Tibial nerve (tissue), 4 donors: ENCODE results near the gene TRPM8. TPM values are rescaled to one million over a fixed set of nuclear protein-coding genes. Genes with fewer than 3 reads are reported as not detected.

ENCODE experiments used
- DNase-seq, 2 donors: peaks; one replicate each; pipeline ENCODE4 v3.0.0-alpha.2; 2019; ENCODE audit warnings: low spot score in 2 of 2
- H3K27ac ChIP-seq, 4 donors: fragments of 200-600 bp; sonication (generic) in 3 of 4; one replicate each; pipeline ENCODE4 v1.5.1; 2017 to 2019; ENCODE audit warnings: mild to moderate bottlenecking in 1 of 4
- H3K27me3 ChIP-seq, 2 donors: fragments of 200-600 bp; sonication (generic) in 1 of 2; one replicate each; pipeline versions ENCODE4 v1.5.1 to v1.6.0; 2017 to 2019
- H3K36me3 ChIP-seq, 3 donors: fragments of 200-600 bp; sonication (generic); one replicate each; pipeline ENCODE4 v1.5.1; 2018 to 2019
- H3K4me1 ChIP-seq, 4 donors: fragments of 200-600 bp; sonication (generic) in 3 of 4; one replicate each; pipeline ENCODE4 v1.5.1; 2017 to 2019
- H3K4me3 ChIP-seq, 4 donors: fragments of 200-600 bp; sonication (generic) in 3 of 4; one replicate each; pipeline ENCODE4 v1.5.1; 2017 to 2019; ENCODE audit warnings: mild to moderate bottlenecking in 1 of 4, moderate library complexity in 1 of 4
- H3K9me3 ChIP-seq, 4 donors: fragments of 200-600 bp; sonication (generic) in 3 of 4; one replicate each; pipeline ENCODE4 v1.5.1; 2017 to 2019
- EP300 ChIP-seq, 2 donors: sonication (generic); formaldehyde crosslinking; IDR thresholded peaks; one replicate each; pipeline ENCODE4 v1.6.1; 2017; ENCODE audit warnings: antibody characterized with exemption in 2 of 2, mild to moderate bottlenecking in 1 of 2
- POLR2A ChIP-seq, 2 donors: fragments of 450-650 bp; IDR thresholded peaks; one replicate each; pipeline ENCODE4 v1.6.1; 2017; ENCODE audit warnings: antibody characterized with exemption in 2 of 2, mild to moderate bottlenecking in 2 of 2, moderate library complexity in 2 of 2
- WGBS, 2 donors: methylation state at CpG; one replicate each; pipeline ENCODE4 v1.1.5; 2018; 5-methylcytosine and 5-hydroxymethylcytosine counted together
- total RNA-seq, 4 donors: library from RNA; depleted of rRNA; stranded (reverse); fragments of >200 nt; gene quantifications; one replicate each; pipeline ENCODE4 v1.1.0, GENCODE V29; 2016
- TF ChIP-seq, protein P1 (sequence below), 5 experiments: fragments of 200-600 bp in 3 of 5; fragments of 450-650 bp in 2 of 5; sonication (generic) in 3 of 5; IDR thresholded peaks; one replicate each; pipeline ENCODE4 v1.5.1; 2016 to 2019; ENCODE audit warnings: antibody characterized with exemption in 5 of 5, mild to moderate bottlenecking in 3 of 5, moderate library complexity in 2 of 5

TRPM8 gene
- total RNA-seq, 4 donors from 2014 or later, result not detected

- no peak overlapping the region for H3K4me3 ChIP-seq
- TF ChIP-seq EP300 (IDR thresholded peaks at IDR 0.05) (no peak), POLR2A (IDR thresholded peaks at IDR 0.05) (no peak)
- TF ChIP-seq, protein P1, sequence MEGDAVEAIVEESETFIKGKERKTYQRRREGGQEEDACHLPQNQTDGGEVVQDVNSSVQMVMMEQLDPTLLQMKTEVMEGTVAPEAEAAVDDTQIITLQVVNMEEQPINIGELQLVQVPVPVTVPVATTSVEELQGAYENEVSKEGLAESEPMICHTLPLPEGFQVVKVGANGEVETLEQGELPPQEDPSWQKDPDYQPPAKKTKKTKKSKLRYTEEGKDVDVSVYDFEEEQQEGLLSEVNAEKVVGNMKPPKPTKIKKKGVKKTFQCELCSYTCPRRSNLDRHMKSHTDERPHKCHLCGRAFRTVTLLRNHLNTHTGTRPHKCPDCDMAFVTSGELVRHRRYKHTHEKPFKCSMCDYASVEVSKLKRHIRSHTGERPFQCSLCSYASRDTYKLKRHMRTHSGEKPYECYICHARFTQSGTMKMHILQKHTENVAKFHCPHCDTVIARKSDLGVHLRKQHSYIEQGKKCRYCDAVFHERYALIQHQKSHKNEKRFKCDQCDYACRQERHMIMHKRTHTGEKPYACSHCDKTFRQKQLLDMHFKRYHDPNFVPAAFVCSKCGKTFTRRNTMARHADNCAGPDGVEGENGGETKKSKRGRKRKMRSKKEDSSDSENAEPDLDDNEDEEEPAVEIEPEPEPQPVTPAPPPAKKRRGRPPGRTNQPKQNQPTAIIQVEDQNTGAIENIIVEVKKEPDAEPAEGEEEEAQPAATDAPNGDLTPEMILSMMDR (IDR thresholded peaks at IDR 0.05), result no peak
- no peaks in the 10 kb centered on the region for H3K27me3 ChIP-seq
- DNase-seq, result no peak
- H3K36me3 ChIP-seq, result no peaks in the 10 kb centered on the region
- 66% methylated on average over 13 of the region's 13 CpGs for WGBS, 2 donors
- no peaks in the 10 kb centered on the region for H3K9me3 ChIP-seq
- H3K4me1 ChIP-seq, result no peaks in the 10 kb centered on the region
- no peak overlapping the region for H3K27ac ChIP-seq
Measured at GRCh38 chr2:233989221-233989858, 72.2 kb downstream of the TRPM8 start.

DNA sequence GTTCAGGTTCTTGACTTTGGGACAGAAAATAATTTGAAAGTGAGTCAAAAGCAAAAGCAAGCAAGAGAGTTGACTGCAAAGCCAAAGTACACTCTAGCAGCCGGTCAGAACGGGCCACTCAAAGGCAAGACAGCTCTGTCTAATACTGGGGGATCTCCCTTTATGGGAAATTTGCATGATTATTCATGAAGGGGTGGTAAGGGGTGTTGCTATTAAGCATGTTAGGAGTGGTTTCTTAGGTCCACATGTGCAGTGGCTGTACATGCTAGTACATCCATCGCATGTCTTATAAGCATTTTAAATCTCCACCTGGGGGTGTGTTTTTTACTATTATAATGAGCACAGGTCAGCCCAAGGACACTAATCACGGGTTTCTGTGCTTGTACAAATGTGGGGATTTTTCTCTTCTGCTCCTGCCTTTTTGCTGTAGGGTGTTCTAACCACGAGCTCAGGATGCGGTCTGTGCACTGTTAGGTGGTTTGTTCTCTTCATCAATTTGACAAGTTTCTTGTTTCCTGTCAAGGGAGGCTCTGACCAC lies 73.2 kb downstream of the TRPM8 start:
- H3K27me3 ChIP-seq, result no peaks in the 10 kb centered on the region
- no peak overlapping the region for H3K4me3 ChIP-seq
- DNase-seq, result no peak
- H3K36me3 ChIP-seq, result no peaks in the 10 kb centered on the region
- WGBS, 2 donors, result 71 to 72% methylated on average over 6 of the region's 6 CpGs
- H3K9me3 ChIP-seq, result no peaks in the 10 kb centered on the region
- TF ChIP-seq EP300 (IDR thresholded peaks at IDR 0.05), result no peak
- TF ChIP-seq POLR2A (IDR thresholded peaks at IDR 0.05), result no peak
- TF ChIP-seq, protein P1 (IDR thresholded peaks at IDR 0.05), result no peak
- H3K4me1 ChIP-seq, result no peaks in the 10 kb centered on the region
- no peak overlapping the region for H3K27ac ChIP-seq

DNA sequence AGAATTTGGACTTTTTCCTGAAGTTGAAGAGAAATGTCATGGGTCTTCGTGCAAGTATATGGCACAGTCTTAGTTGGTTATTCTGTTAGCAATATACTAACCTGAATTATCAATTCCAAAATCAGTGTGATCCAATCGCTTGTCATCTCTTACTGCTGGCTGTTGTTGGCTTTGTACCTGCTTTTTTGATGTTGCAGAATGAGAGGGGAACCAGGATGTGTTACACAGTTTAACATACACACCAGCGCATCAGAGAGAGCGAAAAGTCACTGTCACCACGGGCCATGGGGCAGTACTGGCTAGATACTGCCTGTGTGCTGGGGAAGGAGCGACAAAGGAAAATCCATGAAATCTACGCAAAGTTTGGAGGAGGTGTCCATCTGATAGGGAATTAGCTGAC lies 74.0 kb downstream of the TRPM8 start:
- Histone ChIP-seq H3K27ac (no peak overlapping the region), H3K9me3 (no peaks in the 10 kb centered on the region), H3K4me3 (no peak overlapping the region), H3K36me3 (no peaks in the 10 kb centered on the region), H3K27me3 (no peaks in the 10 kb centered on the region), H3K4me1 (no peaks in the 10 kb centered on the region)
- TF ChIP-seq EP300 (IDR thresholded peaks at IDR 0.05) (no peak), POLR2A (IDR thresholded peaks at IDR 0.05) (no peak)
- TF ChIP-seq, protein P1 (IDR thresholded peaks at IDR 0.05), result no peak
- no peak for DNase-seq
- 92 to 94% methylated on average over 7 of the region's 7 CpGs for WGBS, 2 donors

DNA sequence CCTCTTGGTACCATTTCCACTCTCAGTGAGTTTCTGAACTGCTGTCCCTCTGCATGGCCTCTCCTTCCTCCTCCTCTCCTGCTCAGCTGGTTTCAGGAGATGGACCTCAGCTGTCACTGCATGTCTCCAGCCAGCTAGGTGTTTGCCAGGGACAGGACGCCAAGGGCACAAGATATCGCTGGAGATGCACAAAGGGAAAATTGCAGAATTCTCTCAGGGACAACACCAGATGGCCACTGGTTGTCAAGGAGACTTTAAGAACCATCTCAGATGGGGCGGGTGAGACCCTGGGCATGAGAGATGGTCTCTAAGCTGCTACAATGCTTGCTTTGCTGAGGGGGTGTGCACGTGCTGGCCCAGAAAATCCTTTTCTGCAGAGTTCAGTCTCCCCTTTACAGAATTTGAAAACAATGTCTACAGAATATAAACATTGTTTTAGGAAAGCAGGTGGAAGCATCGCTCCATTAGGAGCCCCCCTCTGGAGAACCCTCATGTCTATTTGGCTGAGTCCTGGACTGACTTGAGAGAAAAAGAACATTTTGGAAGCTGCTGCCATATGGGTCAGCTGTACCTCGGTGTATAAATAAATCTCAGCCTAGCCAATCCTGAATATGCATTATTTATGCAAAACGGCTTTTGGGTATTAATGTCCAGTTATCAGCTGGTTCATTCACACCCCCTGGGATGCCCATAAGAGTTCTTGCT lies 75.5 kb downstream of the TRPM8 start:
- Histone ChIP-seq H3K27me3 (no peaks in the 10 kb centered on the region), H3K36me3 (no peaks in the 10 kb centered on the region), H3K4me1 (no peaks in the 10 kb centered on the region), H3K4me3 (no peak overlapping the region), H3K27ac (no peak overlapping the region), H3K9me3 (no peaks in the 10 kb centered on the region)
- TF ChIP-seq EP300 (IDR thresholded peaks at IDR 0.05) (no peak), POLR2A (IDR thresholded peaks at IDR 0.05) (no peak)
- TF ChIP-seq, protein P1 (IDR thresholded peaks at IDR 0.05), result no peak
- WGBS, 2 donors, result 80 to 89% methylated on average over 7 of the region's 7 CpGs
- DNase-seq, result no peak

- no peaks in the 10 kb centered on the region for H3K36me3 ChIP-seq
- no peaks in the 10 kb centered on the region for H3K4me1 ChIP-seq
- no peak overlapping the region for H3K27ac ChIP-seq
- DNase-seq, result no peak
- H3K27me3 ChIP-seq, result no peaks in the 10 kb centered on the region
- H3K4me3 ChIP-seq, result no peak overlapping the region
- WGBS, 2 donors, result 57 to 83% methylated on average over 1 of the region's 1 CpG
- TF ChIP-seq, protein P1 (IDR thresholded peaks at IDR 0.05), result no peak
- TF ChIP-seq POLR2A (IDR thresholded peaks at IDR 0.05) (no peak), EP300 (IDR thresholded peaks at IDR 0.05) (no peak)
- H3K9me3 ChIP-seq, result no peaks in the 10 kb centered on the region
Measured at GRCh38 chr2:233993461-233993860, 76.3 kb downstream of the TRPM8 start.
